Natural killer cell (primary cell): ENCODE results near the gene EGFR. TPM values are rescaled to one million over a fixed set of nuclear protein-coding genes. Genes with fewer than 3 reads are reported as not detected.
A peak's percentile ranks its signal among the peaks of the same experiment; 100 is the strongest.

Experiments used
- ATAC-seq, 3 donors: fragments of 150-1000 bp in 2 of 3; fragments of 200-7000 bp in 1 of 3; cut with Tn5 transposase; 1 replicate in 1 of 3; 2 replicates in 2 of 3; pipeline ENCODE4 v1.10.0; 2021; ENCODE audit warnings: mild to moderate bottlenecking in 2 of 3, moderate library complexity in 2 of 3
- DNase-seq, 2 donors: peaks; one replicate each; pipeline versions ENCODE4 v3.0.0 to v3.0.0-alpha.2; 2013 to 2021; ENCODE audit warnings: mixed read lengths in 1 of 2
- H3K27ac ChIP-seq: one replicate; pipeline ENCODE4 v1.5.1; 2013; ENCODE audit warnings: mild to moderate bottlenecking, low read length
- H3K27me3 ChIP-seq: one replicate; pipeline ENCODE4 v1.6.1; 2013; ENCODE audit warnings: low read length; ENCODE audit not compliant: control insufficient read depth, insufficient read depth
- H3K36me3 ChIP-seq: one replicate; pipeline ENCODE4 v1.6.1; 2013; ENCODE audit warnings: low read length; ENCODE audit not compliant: control insufficient read depth, insufficient read depth
- H3K4me1 ChIP-seq: one replicate; pipeline ENCODE4 v1.6.1; 2013; ENCODE audit warnings: low read length; ENCODE audit not compliant: control insufficient read depth, insufficient read depth
- H3K4me3 ChIP-seq: one replicate; pipeline ENCODE4 v1.5.1; 2013; ENCODE audit warnings: low read length
- H3K9me3 ChIP-seq: one replicate; pipeline ENCODE4 v1.6.1; 2013; ENCODE audit warnings: low read length; ENCODE audit not compliant: control insufficient read depth, insufficient read depth
- H3K27ac Mint-ChIP-seq, 2 donors: one replicate each; pipeline ENCODE4 v1.8.0; 2022; ENCODE audit warnings: mild to moderate bottlenecking in 2 of 2, mixed read lengths in 2 of 2, moderate library complexity in 1 of 2
- H3K27me3 Mint-ChIP-seq, 2 donors: one replicate each; pipeline ENCODE4 v1.8.0; 2022; ENCODE audit warnings: low read depth in 2 of 2, mixed read lengths in 2 of 2
- H3K36me3 Mint-ChIP-seq: one replicate; pipeline ENCODE4 v1.8.0; 2022; ENCODE audit warnings: mixed read lengths
- H3K4me1 Mint-ChIP-seq, 2 donors: one replicate each; pipeline ENCODE4 v1.8.0; 2022; ENCODE audit warnings: mixed read lengths in 2 of 2
- H3K4me3 Mint-ChIP-seq: one replicate; pipeline ENCODE4 v1.8.0; 2022; ENCODE audit warnings: mild to moderate bottlenecking, moderate library complexity, mixed read lengths
- H3K9me3 Mint-ChIP-seq, 2 donors: one replicate each; pipeline ENCODE4 v1.8.0; 2022; ENCODE audit warnings: mixed read lengths in 2 of 2
- CTCF ChIP-seq: fragments of 200-600 bp; IDR thresholded peaks from one replicate; pipeline ENCODE4 v1.8.0; 2022; ENCODE audit warnings: antibody characterized with exemption
- WGBS: methylation state at CpG from one replicate; pipeline ENCODE4 v1.1.7; 2013; ENCODE audit warnings: missing lambda C conversion rate; ENCODE audit not compliant: insufficient coverage; 5-methylcytosine and 5-hydroxymethylcytosine counted together
- intact Hi-C: fragments of 100-400 bp; cut with micrococcal nuclease; formaldehyde crosslinking; loops from one replicate; pipeline ENCODE4 v1.14.2; 2022
- total RNA-seq, 4 donors: library from RNA; stranded (reverse); fragments of 120-200 nt in 1 of 4; gene quantifications; one replicate each; pipeline versions ENCODE4 v1.2.3 to v1.2.4, GENCODE V29; 2013 to 2022

EGFR gene
- total RNA-seq, 3 donors from 2014 or later (not counting 1 experiment from before 2014, with no cell fraction given): not detected

- H3K27ac ChIP-seq: no peak overlapping the region
- Mint-ChIP-seq H3K27ac (peak overlapping the region in 1 of 2 donors; percentile 76), H3K9me3 (no peaks in the 10 kb centered on the region), H3K4me3 (peak overlapping the region; percentile 84), H3K36me3 (no peaks in the 10 kb centered on the region), H3K4me1 (peaks cover 11 to 12% of the 10 kb centered on the region in 2 donors), H3K27me3 (peaks cover 24 to 65% of the 10 kb centered on the region in 2 donors)
- no peaks in the 10 kb centered on the region for H3K9me3 ChIP-seq
- peak; percentile 49 to 70 (median 69) for ATAC-seq
- DNase-seq: peak; percentile 58 to 72
- H3K4me3 ChIP-seq: peak overlapping the region; percentile 26
- H3K36me3 ChIP-seq: no peaks in the 10 kb centered on the region
- peaks cover 19% of the 10 kb centered on the region for H3K27me3 ChIP-seq
- 2% methylated on average over 80 of the region's 80 CpGs for WGBS
- intact Hi-C loops: loop anchor here (1.0 to 5.0 kb wide), 2 partner anchors 481 to 498 kb away; partner anchors contain the start of gene SEC61G
- H3K4me1 ChIP-seq: peaks cover 16% of the 10 kb centered on the region
- peak; percentile 56 for TF ChIP-seq CTCF
Measured at GRCh38 chr7:55254596-55255495, 236.0 kb downstream of the EGFR start.

DNA sequence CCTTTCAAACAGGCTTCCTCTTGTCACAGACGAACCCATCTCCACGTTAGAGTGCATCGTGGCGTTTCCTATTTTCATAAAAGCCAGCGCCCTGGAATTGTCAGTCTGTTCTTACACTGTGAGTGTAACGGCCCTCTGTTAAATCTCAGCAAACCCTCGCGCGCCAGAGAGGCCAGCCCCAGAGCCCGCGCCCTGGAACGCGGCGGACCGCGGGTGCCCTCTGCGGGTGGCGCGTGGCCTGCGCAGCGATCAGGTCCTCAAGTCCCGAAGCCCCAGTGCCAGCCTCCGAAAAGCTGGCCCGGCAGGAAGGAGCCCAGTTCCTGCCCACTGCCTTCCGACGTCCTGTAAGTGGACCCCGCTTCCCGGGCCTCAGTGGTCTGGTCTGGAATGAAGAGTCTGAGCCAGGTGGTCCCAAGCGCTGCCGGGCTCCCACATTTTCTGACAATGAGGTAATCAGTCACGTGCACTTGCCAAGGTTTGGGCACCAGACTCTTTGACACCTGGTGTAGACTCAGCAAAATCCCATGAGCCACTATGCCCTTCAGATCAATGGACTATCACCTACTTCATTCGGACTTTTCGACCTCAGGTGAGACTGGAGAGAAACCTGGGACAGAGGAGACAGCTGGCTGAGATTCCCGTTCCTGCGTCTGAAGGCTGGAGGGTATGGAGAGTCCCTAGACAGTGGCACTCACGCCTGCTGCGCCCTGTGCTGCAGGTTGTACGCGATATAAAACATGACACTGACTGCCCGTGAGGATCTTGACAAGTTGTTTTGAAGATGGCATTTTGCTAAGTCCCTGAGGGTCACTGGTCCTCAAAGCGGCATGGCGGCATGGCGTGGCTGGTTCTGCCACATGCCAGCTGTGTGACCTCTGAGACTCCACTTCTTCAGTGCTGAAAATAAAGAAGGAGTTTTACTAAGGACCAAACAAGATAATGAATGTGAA, 237.0 kb downstream of the EGFR start:
- Mint-ChIP-seq H3K27me3 (peaks cover 23 to 63% of the 10 kb centered on the region in 2 donors), H3K9me3 (no peaks in the 10 kb centered on the region), H3K27ac (peak overlapping the region in 1 of 2 donors; percentile 76), H3K4me3 (peak overlapping the region; percentile 84), H3K36me3 (no peaks in the 10 kb centered on the region), H3K4me1 (peaks cover 11 to 12% of the 10 kb centered on the region in 2 donors)
- WGBS: 26% methylated on average over 43 of the region's 43 CpGs
- Histone ChIP-seq H3K4me1 (peaks cover 16% of the 10 kb centered on the region), H3K9me3 (no peaks in the 10 kb centered on the region), H3K36me3 (no peaks in the 10 kb centered on the region), H3K4me3 (peak overlapping the region; percentile 26), H3K27ac (no peak overlapping the region), H3K27me3 (peaks cover 19% of the 10 kb centered on the region)
- intact Hi-C loops: loop anchor here (1.0 to 5.0 kb wide), 2 partner anchors 481 to 498 kb away; partner anchors contain the start of gene SEC61G
- ATAC-seq (peak; percentile 87 to 96 (median 90)), DNase-seq (peak; percentile 52 to 80)
- TF ChIP-seq CTCF: peak; percentile 12

GRCh38 chr7:55258631-55259030, 239.8 kb downstream of the EGFR start:
- H3K36me3 ChIP-seq: no peaks in the 10 kb centered on the region
- peaks cover 11 to 12% of the 10 kb centered on the region in 2 donors for H3K4me1 Mint-ChIP-seq

More at GRCh38 chr7:55258631-55259030, 239.8 kb downstream of the EGFR start:
- Mint-ChIP-seq H3K27ac (no peak overlapping the region), H3K9me3 (no peaks in the 10 kb centered on the region), H3K4me3 (no peak overlapping the region), H3K36me3 (no peaks in the 10 kb centered on the region), H3K27me3 (peaks cover 21 to 66% of the 10 kb centered on the region in 2 donors)
- Histone ChIP-seq H3K9me3 (no peaks in the 10 kb centered on the region), H3K4me1 (peaks cover 16% of the 10 kb centered on the region), H3K27ac (no peak overlapping the region), H3K4me3 (no peak overlapping the region), H3K27me3 (peaks cover 14% of the 10 kb centered on the region)
- ATAC-seq (no peak), DNase-seq (no peak)
- intact Hi-C loops: loop anchor here (5.0 kb wide), 1 partner anchor 501 kb away; the partner anchor contains the start of gene SEC61G
- WGBS: 90% methylated on average over 9 of the region's 9 CpGs
- TF ChIP-seq CTCF: no peak
